ENCODE data around the gene TRIOBP. TPM values are rescaled to one million over a fixed set of nuclear protein-coding genes. Genes with fewer than 3 reads are reported as not detected.

Gene TRIOBP
- total and polyA plus RNA-seq, 2 of the 4 experiments (the other 2 are of a cell fraction), result 46.4 to 69.8 TPM

GRCh38 chr22:37739035-37739434 is 42.2 kb downstream of the TRIOBP start:
- peak overlapping the region; percentile 41; the same call in 1 of the 2 replicates for H2BK120ac ChIP-seq (ENCODE audit: low read depth, low read length)
- H3K27me3 ChIP-seq (ENCODE audit: control insufficient read depth, insufficient read depth, low read length), result no peaks in the 10 kb centered on the region
- no peak overlapping the region for H3K4me2 ChIP-seq (ENCODE audit: low read depth, low read length)
- H3K36me3 ChIP-seq (ENCODE audit: control insufficient read depth, insufficient read depth, low read length), result no peaks in the 10 kb centered on the region
- H4K8ac ChIP-seq (ENCODE audit: low read depth in 2 of 2, low read length in 2 of 2), result peak overlapping the region; percentile 45 to 72; a peak in 2 of 4 replicates
- H3K4me3 ChIP-seq (ENCODE audit: insufficient read depth, low read depth, low read length), result no peak overlapping the region
- intact Hi-C loops (cut with micrococcal nuclease), result loop anchor here (5.0 kb wide), 1 partner anchor 97 kb away; no protein-coding TSS in a partner anchor
- whole genome bisulfite sequencing, 2 experiments (ENCODE audit: extremely low coverage in 2 of 2, insufficient read length in 1 of 2), result 20% methylated on average over 2 of the region's 12 CpGs; no CpG with 5 or more reads in 1 of the 2 experiments
- no peaks in the 10 kb centered on the region for H3K9me3 ChIP-seq (ENCODE audit: control insufficient read depth, insufficient read depth, low read length)
- peak overlapping the region; percentile 63; the same call in 1 of the 2 replicates for H4K91ac ChIP-seq (ENCODE audit: insufficient read depth, low read depth, low read length)
- peaks cover 29% of the 10 kb centered on the region for H3K9me1 ChIP-seq (ENCODE audit: insufficient read depth, low read length)
- BruUV-seq (replicated peaks), result no TSS peak
- peak overlapping the region; percentile 22; the same call in 1 of the 2 replicates for H3K18ac ChIP-seq (ENCODE audit: low read depth, low read length)
- peak overlapping the region; percentile 7; the same call in 1 of the 2 replicates for H3K9ac ChIP-seq (ENCODE audit: low read depth, low read length)
- CTCF ChIA-PET, result no interaction called here
- POLR2A ChIA-PET (ENCODE audit: unreplicated experiment), result no interaction called here
- peak overlapping the region; percentile 23; the same call in 1 of the 2 replicates for H3K23ac ChIP-seq (ENCODE audit: low read depth, low read length)
- peak overlapping the region; percentile 81 for H2AFZ ChIP-seq (replicated peaks; ENCODE audit: low read length, poor library complexity)
- ATAC-seq (ENCODE audit: low read depth), result peak; percentile 58
- TF ChIP-seq FOS (IDR thresholded peaks at IDR 0.05; ENCODE audit: low read depth, low read length) (no peak), MAZ (IDR thresholded peaks at IDR 0.05; ENCODE audit: borderline replicate concordance, low read depth, low read length) (peak; percentile 74; the same call in 1 of the 2 replicates), BHLHE40 (IDR thresholded peaks at IDR 0.05; ENCODE audit: low read depth, low read length) (peak; percentile 53), CEBPB (IDR thresholded peaks at IDR 0.05; ENCODE audit: low read depth, low read length) (no peak), NFE2L2 (IDR thresholded peaks at IDR 0.05; ENCODE audit: low read depth, low read length) (no peak)
- TF ChIP-seq, protein P1, sequence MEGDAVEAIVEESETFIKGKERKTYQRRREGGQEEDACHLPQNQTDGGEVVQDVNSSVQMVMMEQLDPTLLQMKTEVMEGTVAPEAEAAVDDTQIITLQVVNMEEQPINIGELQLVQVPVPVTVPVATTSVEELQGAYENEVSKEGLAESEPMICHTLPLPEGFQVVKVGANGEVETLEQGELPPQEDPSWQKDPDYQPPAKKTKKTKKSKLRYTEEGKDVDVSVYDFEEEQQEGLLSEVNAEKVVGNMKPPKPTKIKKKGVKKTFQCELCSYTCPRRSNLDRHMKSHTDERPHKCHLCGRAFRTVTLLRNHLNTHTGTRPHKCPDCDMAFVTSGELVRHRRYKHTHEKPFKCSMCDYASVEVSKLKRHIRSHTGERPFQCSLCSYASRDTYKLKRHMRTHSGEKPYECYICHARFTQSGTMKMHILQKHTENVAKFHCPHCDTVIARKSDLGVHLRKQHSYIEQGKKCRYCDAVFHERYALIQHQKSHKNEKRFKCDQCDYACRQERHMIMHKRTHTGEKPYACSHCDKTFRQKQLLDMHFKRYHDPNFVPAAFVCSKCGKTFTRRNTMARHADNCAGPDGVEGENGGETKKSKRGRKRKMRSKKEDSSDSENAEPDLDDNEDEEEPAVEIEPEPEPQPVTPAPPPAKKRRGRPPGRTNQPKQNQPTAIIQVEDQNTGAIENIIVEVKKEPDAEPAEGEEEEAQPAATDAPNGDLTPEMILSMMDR (conservative IDR thresholded peaks at IDR 0.05; ENCODE audit: low read depth, low read length), result peak; percentile 32
- TF ChIP-seq, protein P2, sequence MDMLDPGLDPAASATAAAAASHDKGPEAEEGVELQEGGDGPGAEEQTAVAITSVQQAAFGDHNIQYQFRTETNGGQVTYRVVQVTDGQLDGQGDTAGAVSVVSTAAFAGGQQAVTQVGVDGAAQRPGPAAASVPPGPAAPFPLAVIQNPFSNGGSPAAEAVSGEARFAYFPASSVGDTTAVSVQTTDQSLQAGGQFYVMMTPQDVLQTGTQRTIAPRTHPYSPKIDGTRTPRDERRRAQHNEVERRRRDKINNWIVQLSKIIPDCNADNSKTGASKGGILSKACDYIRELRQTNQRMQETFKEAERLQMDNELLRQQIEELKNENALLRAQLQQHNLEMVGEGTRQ (IDR thresholded peaks at IDR 0.05; ENCODE audit: low read depth, low read length), result peak; percentile 42; the same call in 1 of the 2 replicates
- peak overlapping the region; percentile 50 for H4K5ac ChIP-seq (ENCODE audit: low read depth, low read length)
- 0 out of 2 replicates have a peak overlapping the region, but pooled peaks have one; percentile 33 for H2BK20ac ChIP-seq (ENCODE audit: low read depth, low read length)
- H3K4ac ChIP-seq (ENCODE audit: low read depth, low read length), result peak overlapping the region; percentile 45; the same call in 1 of the 2 replicates
- H3K14ac ChIP-seq (replicated peaks; ENCODE audit: low read depth, low read length), result 0 out of 2 replicates have a peak overlapping the region, but pooled peaks have one; percentile 42
- peaks cover 0 to 17% of the 10 kb centered on the region in 2 experiments; a peak in 2 of 4 replicates for H3K79me1 ChIP-seq (ENCODE audit: low read depth in 1 of 2, low read length in 2 of 2)
- peaks cover 3% of the 10 kb centered on the region; the same call in 1 of the 2 replicates for H4K20me1 ChIP-seq (ENCODE audit: insufficient read depth, low read length)
- no peak overlapping the region for H2BK5ac ChIP-seq (ENCODE audit: low read depth, low read length, poor library complexity, severe bottlenecking)
- peaks cover 34% of the 10 kb centered on the region for H3K4me1 ChIP-seq (ENCODE audit: control insufficient read depth, insufficient read depth, low read length)
- H3K56ac ChIP-seq (ENCODE audit: extremely low read depth, insufficient read depth, low read length), result no peak overlapping the region
- peak overlapping the region; percentile 58 for H3K27ac ChIP-seq (ENCODE audit: insufficient read depth, low read length)
- dilution Hi-C loops (cut with HindIII; ENCODE audit: low sequenced_read_pairs, unreplicated experiment), result no loop called here
- H2AK5ac ChIP-seq (ENCODE audit: low read depth, low read length), result peak overlapping the region; percentile 86
- DNase-seq, result peak; percentile 87
- H2BK15ac ChIP-seq (ENCODE audit: low read depth, low read length), result peak overlapping the region; percentile 36; the same call in 1 of the 3 replicates
- H2AK9ac ChIP-seq (replicated peaks; ENCODE audit: low read depth, low read length, poor library complexity), result peak overlapping the region; percentile 85
- in situ Hi-C loops (cut with MboI; ENCODE audit: low sequenced_read_pairs), result no loop called here

Measured in IMR-90 (cell line).